PC-9 (cell line): ENCODE measurements around the gene ELMO1. TPM values are rescaled to one million over a fixed set of nuclear protein-coding genes. Genes with fewer than 3 reads are reported as not detected.

Experiments
- BruUV-seq: library from RNA; stranded (reverse); fragments of 400-500 nt; replicated peaks from 2 replicates; lab custom pipeline; 2021; lab: Mats Ljungman, UMichigan
- CTCF ChIA-PET: fragments of 300-600 bp; sonication (Branson Sonifier 250); formaldehyde crosslinking; loops from one replicate; lab custom pipeline; 2022; ENCODE audit warnings: antibody characterized with exemption; lab: Charles Lee
- POLR2A ChIA-PET: fragments of 300-600 bp; sonication (Branson Sonifier 250); formaldehyde crosslinking; loops from one replicate; lab custom pipeline; 2022; ENCODE audit warnings: antibody characterized with exemption; ENCODE audit not compliant: unreplicated experiment; lab: Charles Lee
- DNase-seq, 2 experiments: peaks; one replicate each; pipeline versions ENCODE4 v3.0.0 to v3.0.0-alpha.2; 2015 to 2022; ENCODE audit warnings: mixed read lengths in 1 of 2
- H2AFZ ChIP-seq: fragments of 200-600 bp; sonication (generic); 2 replicates; pipeline ENCODE4 v1.8.1; 2017; ENCODE audit warnings: antibody characterized with exemption
- H3F3A ChIP-seq: fragments of 200-600 bp; sonication (generic); 2 replicates; pipeline ENCODE4 v1.8.1; 2017; ENCODE audit warnings: antibody characterized with exemption, mild to moderate bottlenecking, low read depth; ENCODE audit not compliant: insufficient read depth
- H3K27ac ChIP-seq: fragments of 200-600 bp; sonication (generic); 2 replicates; pipeline ENCODE4 v1.6.1; 2016; ENCODE audit warnings: mixed run types
- H3K27me3 ChIP-seq: fragments of 200-600 bp; sonication (generic); 2 replicates; pipeline ENCODE4 v1.6.1; 2016; ENCODE audit warnings: low read depth, mixed run types; ENCODE audit not compliant: insufficient read depth
- H3K36me3 ChIP-seq: fragments of 200-600 bp; sonication (generic); 2 replicates; pipeline ENCODE4 v1.6.1; 2016; ENCODE audit warnings: low read depth, mixed run types
- H3K4me1 ChIP-seq: fragments of 200-600 bp; sonication (generic); replicated peaks from 2 replicates; pipeline ENCODE4 v1.6.1; 2016; ENCODE audit warnings: mixed run types; ENCODE audit not compliant: insufficient read depth
- H3K4me2 ChIP-seq: fragments of 200-600 bp; sonication (generic); 2 replicates; pipeline ENCODE4 v1.6.1; 2017; ENCODE audit warnings: mixed run types
- H3K4me3 ChIP-seq: fragments of 200-600 bp; sonication (generic); 2 replicates; pipeline ENCODE4 v1.6.1; 2016; ENCODE audit warnings: mixed run types
- H3K79me2 ChIP-seq: fragments of 200-600 bp; sonication (generic); 2 replicates; pipeline ENCODE4 v1.6.1; 2017; ENCODE audit warnings: low read depth, mixed run types
- H3K9me2 ChIP-seq: fragments of 200-600 bp; sonication (generic); 2 replicates; pipeline ENCODE4 v1.8.1; 2017; ENCODE audit warnings: mild to moderate bottlenecking; ENCODE audit not compliant: insufficient read depth
- H3K9me3 ChIP-seq: fragments of 200-600 bp; sonication (generic); 2 replicates; pipeline ENCODE4 v1.8.1; 2016; ENCODE audit warnings: low read depth; ENCODE audit not compliant: insufficient read depth
- H4K20me1 ChIP-seq: fragments of 200-600 bp; sonication (generic); 2 replicates; pipeline ENCODE4 v1.8.1; 2017; ENCODE audit not compliant: insufficient read depth
- EZH2 ChIP-seq: fragments of 200-600 bp; sonication (generic); IDR thresholded peaks from 2 replicates; pipeline ENCODE4 v1.8.0; 2017; ENCODE audit warnings: antibody characterized with exemption, low read depth
- intact Hi-C: fragments of 100-400 bp; cut with micrococcal nuclease; formaldehyde crosslinking; loops from one replicate; pipeline ENCODE4 v1.10.0; 2022; ENCODE audit not compliant: unreplicated experiment
- total RNA-seq: library from RNA; stranded (reverse); gene quantifications from 2 replicates; pipeline ENCODE4 v1.2.3, GENCODE V29; 2021
- TF ChIP-seq, protein P1 (sequence below): fragments of 200-600 bp; sonication (generic); conservative IDR thresholded peaks from 2 replicates; pipeline ENCODE4 v1.6.1; 2017; ENCODE audit warnings: mixed run types, antibody characterized with exemption, mild to moderate bottlenecking, moderate library complexity

ELMO1 gene
- total RNA-seq, 1 experiment from 2014 or later = 4.8 TPM

DNA sequence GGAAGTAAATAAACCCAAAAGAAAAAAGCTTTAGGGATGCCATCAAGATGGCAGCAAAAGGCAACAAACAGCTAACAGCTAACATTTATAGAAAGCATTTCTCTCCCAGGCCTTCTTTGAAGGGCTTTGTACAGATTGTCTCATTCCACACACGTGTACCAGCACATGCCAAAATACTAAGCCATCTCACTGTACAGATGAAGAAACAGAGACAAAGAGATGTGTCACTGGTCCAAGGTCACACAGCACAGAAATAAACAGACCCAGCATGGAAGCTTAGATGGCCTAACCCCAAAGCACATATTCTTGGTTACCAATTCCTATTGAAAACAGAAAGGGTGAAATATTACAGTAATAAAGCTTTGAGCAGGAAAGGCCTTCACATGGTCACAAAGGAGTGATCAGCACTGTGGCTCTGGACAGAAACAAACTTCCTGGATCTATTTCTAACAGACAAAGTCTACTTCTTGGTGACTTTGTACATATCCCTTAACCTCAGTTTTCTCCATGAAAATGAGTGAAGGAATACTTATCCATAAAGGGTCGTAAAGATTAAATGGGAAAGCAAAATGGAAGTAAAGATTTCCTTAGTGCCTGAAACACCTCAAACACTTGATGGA lies 346.0 kb downstream of the ELMO1 start:
- H3K27ac ChIP-seq = no peak overlapping the region
- no peaks in the 10 kb centered on the region for H3K9me2 ChIP-seq
- TF ChIP-seq, protein P1, sequence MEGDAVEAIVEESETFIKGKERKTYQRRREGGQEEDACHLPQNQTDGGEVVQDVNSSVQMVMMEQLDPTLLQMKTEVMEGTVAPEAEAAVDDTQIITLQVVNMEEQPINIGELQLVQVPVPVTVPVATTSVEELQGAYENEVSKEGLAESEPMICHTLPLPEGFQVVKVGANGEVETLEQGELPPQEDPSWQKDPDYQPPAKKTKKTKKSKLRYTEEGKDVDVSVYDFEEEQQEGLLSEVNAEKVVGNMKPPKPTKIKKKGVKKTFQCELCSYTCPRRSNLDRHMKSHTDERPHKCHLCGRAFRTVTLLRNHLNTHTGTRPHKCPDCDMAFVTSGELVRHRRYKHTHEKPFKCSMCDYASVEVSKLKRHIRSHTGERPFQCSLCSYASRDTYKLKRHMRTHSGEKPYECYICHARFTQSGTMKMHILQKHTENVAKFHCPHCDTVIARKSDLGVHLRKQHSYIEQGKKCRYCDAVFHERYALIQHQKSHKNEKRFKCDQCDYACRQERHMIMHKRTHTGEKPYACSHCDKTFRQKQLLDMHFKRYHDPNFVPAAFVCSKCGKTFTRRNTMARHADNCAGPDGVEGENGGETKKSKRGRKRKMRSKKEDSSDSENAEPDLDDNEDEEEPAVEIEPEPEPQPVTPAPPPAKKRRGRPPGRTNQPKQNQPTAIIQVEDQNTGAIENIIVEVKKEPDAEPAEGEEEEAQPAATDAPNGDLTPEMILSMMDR = no peak
- no peak for TF ChIP-seq EZH2
- peaks cover 9% of the 10 kb centered on the region for H3K27me3 ChIP-seq
- POLR2A ChIA-PET = no interaction called here
- no TSS peak for BruUV-seq
- H3K79me2 ChIP-seq = no peaks in the 10 kb centered on the region
- no peaks in the 10 kb centered on the region for H3K9me3 ChIP-seq
- DNase-seq = no peak
- H2AFZ ChIP-seq = no peak overlapping the region
- CTCF ChIA-PET = no interaction called here
- H3F3A ChIP-seq = no peaks in the 10 kb centered on the region
- H3K4me3 ChIP-seq = no peak overlapping the region
- intact Hi-C loops = no loop called here
- no peaks in the 10 kb centered on the region for H3K36me3 ChIP-seq
- H3K4me2 ChIP-seq = no peak overlapping the region
- no peaks in the 10 kb centered on the region for H3K4me1 ChIP-seq
- H4K20me1 ChIP-seq = no peaks in the 10 kb centered on the region

DNA sequence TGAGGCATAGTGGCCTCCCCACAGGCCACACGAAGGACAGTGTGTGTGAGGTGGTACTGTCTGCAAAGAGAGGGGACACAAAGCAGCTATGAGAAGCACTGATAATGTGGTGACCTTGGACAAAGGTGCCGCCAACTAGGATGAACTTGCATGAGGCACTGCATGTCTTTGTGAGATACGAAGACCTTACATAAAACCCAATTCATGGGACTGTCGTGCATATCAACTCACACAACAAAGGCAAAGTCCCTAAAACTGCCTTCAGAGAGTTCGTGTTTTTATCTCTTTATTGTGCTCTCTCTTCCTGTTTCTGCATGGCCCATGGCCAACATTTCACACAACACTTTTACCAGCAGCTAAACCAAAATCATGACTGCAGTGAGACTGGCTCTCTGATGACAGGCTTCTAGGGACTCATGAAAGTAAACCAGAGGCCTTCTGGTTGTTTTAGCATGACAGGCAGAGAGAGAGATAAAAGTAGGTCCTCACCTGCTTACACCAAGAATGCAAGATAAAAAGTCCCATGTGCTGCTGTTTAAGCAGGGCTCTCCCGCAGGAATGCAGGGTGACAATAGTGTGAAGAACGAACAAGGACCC lies 347.8 kb downstream of the ELMO1 start:
- TF ChIP-seq, protein P1 = no peak
- TF ChIP-seq EZH2 = no peak
- Histone ChIP-seq H3K79me2 (no peaks in the 10 kb centered on the region), H3K9me2 (no peaks in the 10 kb centered on the region), H3K27ac (no peak overlapping the region), H2AFZ (no peak overlapping the region), H3K36me3 (no peaks in the 10 kb centered on the region), H3K9me3 (no peaks in the 10 kb centered on the region), H3K27me3 (peaks cover 9% of the 10 kb centered on the region), H3K4me1 (no peaks in the 10 kb centered on the region), H4K20me1 (no peaks in the 10 kb centered on the region), H3K4me2 (no peak overlapping the region), H3F3A (no peaks in the 10 kb centered on the region), H3K4me3 (no peak overlapping the region)
- no TSS peak for BruUV-seq
- intact Hi-C loops = no loop called here
- DNase-seq = no peak
- POLR2A ChIA-PET = no interaction called here
- CTCF ChIA-PET = no interaction called here

DNA sequence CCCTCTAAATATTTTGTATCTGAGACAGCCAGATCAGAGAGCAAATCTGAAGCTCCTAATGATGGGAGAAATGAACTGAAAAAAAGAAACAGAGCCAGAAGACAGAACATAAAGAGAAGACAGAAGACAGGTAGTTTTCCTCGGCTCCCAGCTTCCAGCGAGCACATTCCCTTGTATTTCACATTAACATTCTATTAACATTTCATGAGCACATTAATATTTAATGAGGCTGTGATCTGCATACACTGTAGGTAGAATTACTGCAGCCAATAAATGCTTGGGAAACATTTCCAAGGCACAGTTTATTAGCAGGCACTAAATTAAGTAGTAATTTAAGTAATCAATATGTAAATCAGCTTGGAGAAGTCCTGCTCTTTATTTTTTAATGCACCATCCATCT lies 349.9 kb downstream of the ELMO1 start:
- POLR2A ChIA-PET = no interaction called here
- CTCF ChIA-PET = no interaction called here
- Histone ChIP-seq H3K9me3 (no peaks in the 10 kb centered on the region), H3K36me3 (no peaks in the 10 kb centered on the region), H2AFZ (no peak overlapping the region), H3K4me2 (no peak overlapping the region), H3K4me3 (no peak overlapping the region), H3K79me2 (no peaks in the 10 kb centered on the region), H3K27me3 (peaks cover 9% of the 10 kb centered on the region), H3K27ac (no peak overlapping the region), H3F3A (no peaks in the 10 kb centered on the region), H4K20me1 (no peaks in the 10 kb centered on the region), H3K4me1 (no peaks in the 10 kb centered on the region), H3K9me2 (no peaks in the 10 kb centered on the region)
- no peak for TF ChIP-seq EZH2
- TF ChIP-seq, protein P1 = no peak
- DNase-seq = no peak
- intact Hi-C loops = no loop called here
- no TSS peak for BruUV-seq
